ENCODE results near the gene TMPRSS5. TPM values are rescaled to one million over a fixed set of nuclear protein-coding genes. Genes with fewer than 3 reads are reported as not detected.

The TMPRSS5 gene
- total RNA-seq, 1 donor from 2014 or later, result 2.6 TPM

GRCh38 chr11:113664069-113664980, 41.8 kb downstream of the TMPRSS5 start:
- DNase-seq (ENCODE audit: low spot score, unreplicated experiment), result no peak
- H3K36me3 Mint-ChIP-seq (ENCODE audit: insufficient read depth), result peaks cover 1% of the 10 kb centered on the region
- peak overlapping the region; percentile 73 for H3K27ac Mint-ChIP-seq
- peaks cover 8% of the 10 kb centered on the region for H3K9me3 Mint-ChIP-seq (ENCODE audit: low read depth)
- no peak for TF ChIP-seq CTCF (IDR thresholded peaks at IDR 0.05; ENCODE audit: unreplicated experiment)
- no peaks in the 10 kb centered on the region for H3K27me3 Mint-ChIP-seq
- H3K4me3 Mint-ChIP-seq (ENCODE audit: low read depth), result no peak overlapping the region
- peaks cover 14% of the 10 kb centered on the region for H3K4me1 Mint-ChIP-seq (ENCODE audit: low read depth)

- H3K9me3 Mint-ChIP-seq (ENCODE audit: low read depth), result peaks cover 8% of the 10 kb centered on the region
- peaks cover 14% of the 10 kb centered on the region for H3K4me1 Mint-ChIP-seq (ENCODE audit: low read depth)
- no peak for TF ChIP-seq CTCF (IDR thresholded peaks at IDR 0.05; ENCODE audit: unreplicated experiment)
- no peak for DNase-seq (ENCODE audit: low spot score, unreplicated experiment)
- H3K4me3 Mint-ChIP-seq (ENCODE audit: low read depth), result no peak overlapping the region
- H3K27ac Mint-ChIP-seq, result peak overlapping the region; percentile 73
- peaks cover 1% of the 10 kb centered on the region for H3K36me3 Mint-ChIP-seq (ENCODE audit: insufficient read depth)
- no peaks in the 10 kb centered on the region for H3K27me3 Mint-ChIP-seq
These were observed 42.5 kb downstream of the TMPRSS5 start for GRCh38 chr11:113663567-113663966.

- Mint-ChIP-seq H3K27me3 (peaks cover 6% of the 10 kb centered on the region), H3K27ac (no peak overlapping the region), H3K4me1 (ENCODE audit: low read depth) (no peaks in the 10 kb centered on the region), H3K9me3 (ENCODE audit: low read depth) (no peaks in the 10 kb centered on the region), H3K4me3 (ENCODE audit: low read depth) (no peak overlapping the region), H3K36me3 (ENCODE audit: insufficient read depth) (no peaks in the 10 kb centered on the region)
- DNase-seq (ENCODE audit: low spot score, unreplicated experiment), result no peak
- no peak for TF ChIP-seq CTCF (IDR thresholded peaks at IDR 0.05; ENCODE audit: unreplicated experiment)
These were observed 50.3 kb downstream of the TMPRSS5 start for GRCh38 chr11:113655771-113656170.

- Mint-ChIP-seq H3K9me3 (ENCODE audit: low read depth) (no peaks in the 10 kb centered on the region), H3K36me3 (ENCODE audit: insufficient read depth) (no peaks in the 10 kb centered on the region), H3K4me1 (ENCODE audit: low read depth) (no peaks in the 10 kb centered on the region), H3K27me3 (peaks cover 6% of the 10 kb centered on the region), H3K27ac (no peak overlapping the region), H3K4me3 (ENCODE audit: low read depth) (no peak overlapping the region)
- TF ChIP-seq CTCF (IDR thresholded peaks at IDR 0.05; ENCODE audit: unreplicated experiment), result no peak
- DNase-seq (ENCODE audit: low spot score, unreplicated experiment), result no peak
These were observed 55.1 kb downstream of the TMPRSS5 start for GRCh38 chr11:113651023-113651422.

- Mint-ChIP-seq H3K27ac (no peak overlapping the region), H3K9me3 (ENCODE audit: low read depth) (no peaks in the 10 kb centered on the region), H3K4me3 (ENCODE audit: low read depth) (no peak overlapping the region), H3K4me1 (ENCODE audit: low read depth) (no peaks in the 10 kb centered on the region), H3K27me3 (peaks cover 6% of the 10 kb centered on the region), H3K36me3 (ENCODE audit: insufficient read depth) (no peaks in the 10 kb centered on the region)
- DNase-seq (ENCODE audit: low spot score, unreplicated experiment), result no peak
- TF ChIP-seq CTCF (IDR thresholded peaks at IDR 0.05; ENCODE audit: unreplicated experiment), result no peak
These were observed 56.8 kb downstream of the TMPRSS5 start for GRCh38 chr11:113649311-113649710.
